Measurements from ENCODE around the gene CACNA2D2. TPM values are rescaled to one million over a fixed set of nuclear protein-coding genes. Genes with fewer than 3 reads are reported as not detected.

The CACNA2D2 gene
- total RNA-seq, 1 donor from 2014 or later: 4.3 TPM

GRCh38 chr3:50444782-50445181 is 58.7 kb downstream of the CACNA2D2 start:
- Mint-ChIP-seq H3K4me3 (no peak overlapping the region), H3K9me3 (no peaks in the 10 kb centered on the region), H3K27ac (no peak overlapping the region), H3K4me1 (peaks cover 9% of the 10 kb centered on the region), H3K36me3 (no peaks in the 10 kb centered on the region), H3K27me3 (ENCODE audit: insufficient read depth, low read depth) (peaks cover 9% of the 10 kb centered on the region)
- H3K9ac ChIP-seq: no peak overlapping the region
- DNase-seq (ENCODE audit: low spot score): no peak
- no peak overlapping the region for H2AFZ ChIP-seq (replicated peaks)
- no peak overlapping the region for H3K27ac ChIP-seq
- no peaks in the 10 kb centered on the region for H3K27me3 ChIP-seq
- no peak overlapping the region for H3K4me2 ChIP-seq
- H3K9me3 ChIP-seq (ENCODE audit: low read depth): no peaks in the 10 kb centered on the region
- peaks cover 7% of the 10 kb centered on the region for H4K20me1 ChIP-seq (ENCODE audit: low read depth)
- H3F3A ChIP-seq (ENCODE audit: low read depth): no peaks in the 10 kb centered on the region
- H3K4me3 ChIP-seq: no peak overlapping the region
- no peaks in the 10 kb centered on the region for H3K79me2 ChIP-seq (ENCODE audit: low read depth)
- H3K36me3 ChIP-seq: no peaks in the 10 kb centered on the region
- peaks cover 8% of the 10 kb centered on the region for H3K4me1 ChIP-seq
- TF ChIP-seq EZH2 (IDR thresholded peaks at IDR 0.05) (no peak), EZH2phosphoT487 (IDR thresholded peaks at IDR 0.05) (no peak), CTCF (IDR thresholded peaks at IDR 0.05) (no peak)

DNA sequence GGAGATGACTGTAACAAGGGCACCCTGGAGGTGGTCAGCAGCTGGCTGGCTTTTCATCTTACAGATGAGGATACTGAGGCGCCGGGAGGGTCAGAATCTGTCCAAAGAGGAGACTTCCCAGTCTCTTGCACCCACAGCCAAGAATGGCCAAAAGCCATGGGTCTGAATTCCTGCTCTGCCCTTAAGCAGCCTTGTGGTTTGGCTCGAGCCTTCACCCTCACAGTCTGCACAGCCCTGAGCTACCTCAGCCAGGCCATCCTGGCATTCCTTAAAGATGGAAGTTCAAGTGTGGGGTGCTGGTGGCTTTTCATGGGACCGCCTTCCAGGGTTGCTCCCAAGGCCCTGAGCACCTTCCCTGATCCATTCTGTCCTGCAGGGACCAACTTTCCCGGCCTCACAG is 59.2 kb downstream of the CACNA2D2 start:
- Mint-ChIP-seq H3K4me1 (peaks cover 9% of the 10 kb centered on the region), H3K27me3 (ENCODE audit: insufficient read depth, low read depth) (peaks cover 9% of the 10 kb centered on the region), H3K9me3 (no peaks in the 10 kb centered on the region), H3K4me3 (no peak overlapping the region), H3K27ac (no peak overlapping the region), H3K36me3 (no peaks in the 10 kb centered on the region)
- H3K4me2 ChIP-seq: no peak overlapping the region
- peaks cover 7% of the 10 kb centered on the region for H4K20me1 ChIP-seq (ENCODE audit: low read depth)
- no peaks in the 10 kb centered on the region for H3K9me3 ChIP-seq (ENCODE audit: low read depth)
- no peak overlapping the region for H3K4me3 ChIP-seq
- TF ChIP-seq EZH2phosphoT487 (IDR thresholded peaks at IDR 0.05): no peak
- no peak for TF ChIP-seq EZH2 (IDR thresholded peaks at IDR 0.05)
- TF ChIP-seq CTCF (IDR thresholded peaks at IDR 0.05): no peak
- no peak for DNase-seq (ENCODE audit: low spot score)
- H3K9ac ChIP-seq: no peak overlapping the region
- H3K79me2 ChIP-seq (ENCODE audit: low read depth): no peaks in the 10 kb centered on the region
- no peaks in the 10 kb centered on the region for H3F3A ChIP-seq (ENCODE audit: low read depth)
- H3K27ac ChIP-seq: no peak overlapping the region
- peaks cover 2% of the 10 kb centered on the region for H3K4me1 ChIP-seq
- no peaks in the 10 kb centered on the region for H3K36me3 ChIP-seq
- H3K27me3 ChIP-seq: no peaks in the 10 kb centered on the region
- no peak overlapping the region for H2AFZ ChIP-seq (replicated peaks)

DNA sequence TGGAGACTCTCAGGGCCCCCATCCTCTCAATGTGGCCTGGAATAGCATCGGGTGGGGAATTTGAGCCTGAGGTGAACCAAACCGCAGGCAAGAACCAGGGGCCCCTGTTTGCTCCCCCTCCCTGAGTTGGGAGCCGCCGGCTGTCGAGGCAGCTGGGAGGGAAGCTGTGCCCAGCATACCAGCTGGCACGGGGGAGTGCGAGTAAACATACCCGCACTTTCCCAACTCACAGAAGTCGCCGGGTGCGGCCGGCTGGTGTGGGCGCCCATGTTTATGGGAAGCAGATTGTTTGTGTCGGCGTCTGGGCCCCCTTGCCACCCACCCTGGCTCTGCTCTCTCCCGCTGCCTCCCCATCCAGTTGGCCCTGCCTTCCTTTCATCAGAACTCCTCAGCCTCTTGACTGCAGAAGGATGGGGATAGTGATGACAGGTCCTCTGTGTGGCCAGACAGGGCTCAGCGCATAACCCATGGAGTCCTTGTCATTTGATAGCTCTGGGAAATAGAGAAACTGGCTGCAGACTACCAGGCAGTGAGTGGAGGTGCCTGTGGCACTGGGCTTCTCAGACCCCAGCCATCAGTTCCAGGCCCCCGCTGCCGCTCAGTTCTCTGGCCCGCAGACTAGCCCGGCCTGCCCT is 60.4 kb downstream of the CACNA2D2 start:
- no peak for TF ChIP-seq EZH2phosphoT487 (IDR thresholded peaks at IDR 0.05)
- no peaks in the 10 kb centered on the region for H3K27me3 ChIP-seq
- Mint-ChIP-seq H3K27me3 (ENCODE audit: insufficient read depth, low read depth) (peaks cover 9% of the 10 kb centered on the region), H3K27ac (no peak overlapping the region), H3K4me3 (no peak overlapping the region), H3K36me3 (no peaks in the 10 kb centered on the region), H3K4me1 (peaks cover 6% of the 10 kb centered on the region), H3K9me3 (no peaks in the 10 kb centered on the region)
- H3K79me2 ChIP-seq (ENCODE audit: low read depth): no peaks in the 10 kb centered on the region
- H3K4me1 ChIP-seq: no peaks in the 10 kb centered on the region
- no peak overlapping the region for H3K4me2 ChIP-seq
- H3F3A ChIP-seq (ENCODE audit: low read depth): no peaks in the 10 kb centered on the region
- no peak overlapping the region for H2AFZ ChIP-seq (replicated peaks)
- H3K9ac ChIP-seq: no peak overlapping the region
- H3K27ac ChIP-seq: no peak overlapping the region
- peaks cover 7% of the 10 kb centered on the region for H4K20me1 ChIP-seq (ENCODE audit: low read depth)
- no peaks in the 10 kb centered on the region for H3K9me3 ChIP-seq (ENCODE audit: low read depth)
- no peaks in the 10 kb centered on the region for H3K36me3 ChIP-seq
- H3K4me3 ChIP-seq: no peak overlapping the region
- DNase-seq (ENCODE audit: low spot score): no peak

- no peak for TF ChIP-seq EZH2phosphoT487 (IDR thresholded peaks at IDR 0.05)
- no peak for TF ChIP-seq EZH2 (IDR thresholded peaks at IDR 0.05)
- TF ChIP-seq CTCF (IDR thresholded peaks at IDR 0.05): no peak
- peaks cover 18% of the 10 kb centered on the region for H4K20me1 ChIP-seq (ENCODE audit: low read depth)
- no peak overlapping the region for H3K9ac ChIP-seq
- H3F3A ChIP-seq (ENCODE audit: low read depth): no peaks in the 10 kb centered on the region
- H3K9me3 ChIP-seq (ENCODE audit: low read depth): no peaks in the 10 kb centered on the region
- Mint-ChIP-seq H3K4me3 (no peak overlapping the region), H3K27me3 (ENCODE audit: insufficient read depth, low read depth) (peaks cover 13% of the 10 kb centered on the region), H3K36me3 (no peaks in the 10 kb centered on the region), H3K27ac (no peak overlapping the region), H3K9me3 (no peaks in the 10 kb centered on the region), H3K4me1 (no peaks in the 10 kb centered on the region)
- no peak for DNase-seq (ENCODE audit: low spot score)
- no peaks in the 10 kb centered on the region for H3K36me3 ChIP-seq
- no peaks in the 10 kb centered on the region for H3K27me3 ChIP-seq
- H2AFZ ChIP-seq (replicated peaks): no peak overlapping the region
- no peak overlapping the region for H3K4me2 ChIP-seq
- H3K4me3 ChIP-seq: no peak overlapping the region
- no peak overlapping the region for H3K27ac ChIP-seq
- H3K79me2 ChIP-seq (ENCODE audit: low read depth): no peaks in the 10 kb centered on the region
- no peaks in the 10 kb centered on the region for H3K4me1 ChIP-seq
These were observed 61.8 kb downstream of the CACNA2D2 start for GRCh38 chr3:50441424-50442217.

All from neural progenitor cell (in vitro differentiated cells).